GM23338 (cell line): ENCODE results near the gene SRGAP1. TPM values are rescaled to one million over a fixed set of nuclear protein-coding genes. Genes with fewer than 3 reads are reported as not detected.

Experiments used
- ATAC-seq: fragments of 200-7000 bp; cut with Tn5 transposase; 3 replicates; pipeline ENCODE4 v1.9.1; 2020
- DNase-seq: peaks from one replicate; pipeline ENCODE4 v3.0.0-alpha.2; 2015; ENCODE audit warnings: low spot score
- H2AFZ ChIP-seq: fragments of 200-600 bp; sonication (generic); 2 replicates; pipeline ENCODE4 v1.8.0; 2016; ENCODE audit warnings: antibody characterized with exemption, mild to moderate bottlenecking, moderate library complexity
- H3F3A ChIP-seq: fragments of 200-600 bp; sonication (generic); replicated peaks from 2 replicates; pipeline ENCODE4 v1.8.0; 2017; ENCODE audit warnings: antibody characterized with exemption, mixed run types, low read depth
- H3K27ac ChIP-seq: fragments of 200-600 bp; sonication (generic); 2 replicates; pipeline ENCODE4 v1.6.1; 2016; ENCODE audit warnings: low read depth
- H3K27me3 ChIP-seq: fragments of 200-600 bp; sonication (generic); 2 replicates; pipeline ENCODE4 v1.8.0; 2016; ENCODE audit warnings: mild to moderate bottlenecking, mixed run types, moderate library complexity; ENCODE audit not compliant: insufficient read depth
- H3K36me3 ChIP-seq: fragments of 200-600 bp; sonication (generic); 2 replicates; pipeline ENCODE4 v1.8.0; 2016; ENCODE audit warnings: mild to moderate bottlenecking; ENCODE audit not compliant: insufficient read depth
- H3K4me1 ChIP-seq: fragments of 200-600 bp; sonication (generic); 2 replicates; pipeline ENCODE4 v1.8.0; 2016; ENCODE audit warnings: mild to moderate bottlenecking, moderate library complexity; ENCODE audit not compliant: insufficient read depth
- H3K4me2 ChIP-seq: fragments of 200-600 bp; sonication (generic); 2 replicates; pipeline ENCODE4 v1.7.1; 2017; ENCODE audit warnings: mixed run types
- H3K4me3 ChIP-seq: fragments of 200-600 bp; sonication (generic); 2 replicates; pipeline ENCODE4 v1.6.1; 2016; ENCODE audit warnings: mixed run types
- H3K79me2 ChIP-seq: fragments of 200-600 bp; sonication (generic); replicated peaks from 2 replicates; pipeline ENCODE4 v1.8.0; 2017; ENCODE audit warnings: mild to moderate bottlenecking; ENCODE audit not compliant: insufficient read depth
- H3K9me2 ChIP-seq: fragments of 200-600 bp; sonication (generic); 2 replicates; pipeline ENCODE4 v1.8.0; 2017; ENCODE audit not compliant: insufficient read depth
- H4K20me1 ChIP-seq: fragments of 200-600 bp; sonication (generic); replicated peaks from 2 replicates; pipeline ENCODE4 v1.8.0; 2017; ENCODE audit warnings: mild to moderate bottlenecking; ENCODE audit not compliant: insufficient read depth
- H3K27ac Mint-ChIP-seq: 2 replicates; pipeline ENCODE4 v1.8.0; 2020; ENCODE audit warnings: inconsistent platforms, mild to moderate bottlenecking, moderate library complexity, mixed read lengths
- H3K27me3 Mint-ChIP-seq: 3 replicates; pipeline ENCODE4 v1.8.0; 2022; ENCODE audit warnings: low read depth, mild to moderate bottlenecking, moderate library complexity, mixed read lengths, inconsistent platforms; ENCODE audit not compliant: insufficient read depth, poor library complexity
- H3K36me3 Mint-ChIP-seq: 3 replicates; pipeline ENCODE4 v1.8.0; 2021; ENCODE audit warnings: low read depth, mild to moderate bottlenecking, inconsistent platforms, moderate library complexity, mixed read lengths
- H3K4me1 Mint-ChIP-seq: 3 replicates; pipeline ENCODE4 v1.8.0; 2020; ENCODE audit warnings: mild to moderate bottlenecking, inconsistent platforms, mixed read lengths
- H3K4me3 Mint-ChIP-seq: 3 replicates; pipeline ENCODE4 v1.8.0; 2021; ENCODE audit warnings: moderate library complexity, mild to moderate bottlenecking, inconsistent platforms, mixed read lengths
- H3K9me3 Mint-ChIP-seq: 3 replicates; pipeline ENCODE4 v1.8.0; 2020; ENCODE audit warnings: moderate library complexity, mild to moderate bottlenecking, inconsistent platforms, mixed read lengths
- CREB1 ChIP-seq: fragments of 250-450 bp; sonication (Bioruptor Pico); IDR thresholded peaks from 2 replicates; pipeline ENCODE4 v1.5.0; 2020; ENCODE audit warnings: low read depth, mild to moderate bottlenecking, moderate library complexity
- ETS1 ChIP-seq: IDR thresholded peaks from 2 replicates; pipeline ENCODE4 v1.6.1; 2016; ENCODE audit warnings: antibody characterized with exemption
- EZH2 ChIP-seq: fragments of 200-600 bp; sonication (generic); IDR thresholded peaks from one replicate; pipeline ENCODE4 v1.8.0; 2017; ENCODE audit warnings: antibody characterized with exemption, mild to moderate bottlenecking, low read depth; ENCODE audit not compliant: unreplicated experiment
- STAT1 ChIP-seq: IDR thresholded peaks from one replicate; pipeline ENCODE4 v1.6.1; 2016; ENCODE audit warnings: antibody characterized with exemption; ENCODE audit not compliant: unreplicated experiment
- ZNF114 ChIP-seq: fragments of 250-450 bp; sonication (Bioruptor Pico); IDR thresholded peaks from 2 replicates; pipeline ENCODE4 v1.5.0; 2020; ENCODE audit warnings: mild to moderate bottlenecking, moderate library complexity
- ZNF331 ChIP-seq: fragments of 250-450 bp; sonication (Bioruptor Pico); IDR thresholded peaks from 2 replicates; pipeline ENCODE4 v1.5.0; 2020; ENCODE audit warnings: low read depth, mild to moderate bottlenecking, moderate library complexity
- ZNF462 ChIP-seq: fragments of 250-450 bp; sonication (Bioruptor Pico); IDR thresholded peaks from 2 replicates; pipeline ENCODE4 v1.5.0; 2020; ENCODE audit warnings: mild to moderate bottlenecking, moderate library complexity
- polyA plus RNA-seq: library from polyadenylated mRNA; unstranded; fragments of >200 nt; fragmentation: Nextera tagmentation; extraction: Ambion mirVana; gene quantifications from 2 replicates; pipeline ENCODE4 v1.2.1, GENCODE V29; 2016
- total RNA-seq: library from RNA; depleted of rRNA; stranded (reverse); fragments of >200 nt; shearing (Covaris generic); gene quantifications from 2 replicates; pipeline ENCODE4 v1.2.3, GENCODE V29; 2014

Gene SRGAP1
- total and polyA plus RNA-seq, 2 experiments from 2014 or later: 6.1 to 8.1 TPM

GRCh38 chr12:64097366-64098105, 253.0 kb downstream of the SRGAP1 start (continued):
- no peak for TF ChIP-seq ZNF462 (CRISPR knock-in tag)
- TF ChIP-seq CREB1 (CRISPR knock-in tag): no peak
- no peak for TF ChIP-seq EZH2
- no peak for TF ChIP-seq ZNF114 (CRISPR knock-in tag)
- no peak for TF ChIP-seq ZNF331

GRCh38 chr12:64098709-64099354, 254.3 kb downstream of the SRGAP1 start:
- Histone ChIP-seq H3K27ac (no peak overlapping the region), H3K79me2 (no peaks in the 10 kb centered on the region), H3F3A (no peaks in the 10 kb centered on the region), H2AFZ (no peak overlapping the region), H4K20me1 (no peaks in the 10 kb centered on the region), H3K9me2 (no peaks in the 10 kb centered on the region), H3K4me3 (no peak overlapping the region), H3K4me1 (no peaks in the 10 kb centered on the region), H3K27me3 (no peaks in the 10 kb centered on the region), H3K4me2 (no peak overlapping the region), H3K36me3 (no peaks in the 10 kb centered on the region; the same call in 1 of the 2 replicates)
- no peaks in the 10 kb centered on the region for H3K4me1 Mint-ChIP-seq
- no peaks in the 10 kb centered on the region for H3K9me3 Mint-ChIP-seq
- ATAC-seq: no peak
- no peak overlapping the region for H3K4me3 Mint-ChIP-seq
- peaks cover 2% of the 10 kb centered on the region for H3K27me3 Mint-ChIP-seq
- no peaks in the 10 kb centered on the region; the same call in 2 of the 3 replicates for H3K36me3 Mint-ChIP-seq
- no peak for DNase-seq
- no peak overlapping the region; the same call in 1 of the 2 replicates for H3K27ac Mint-ChIP-seq
- TF ChIP-seq ZNF462 (CRISPR knock-in tag): no peak
- TF ChIP-seq STAT1: no peak
- TF ChIP-seq ETS1: no peak
